ENCODE results near the gene C16orf96.

Gene C16orf96

DNA sequence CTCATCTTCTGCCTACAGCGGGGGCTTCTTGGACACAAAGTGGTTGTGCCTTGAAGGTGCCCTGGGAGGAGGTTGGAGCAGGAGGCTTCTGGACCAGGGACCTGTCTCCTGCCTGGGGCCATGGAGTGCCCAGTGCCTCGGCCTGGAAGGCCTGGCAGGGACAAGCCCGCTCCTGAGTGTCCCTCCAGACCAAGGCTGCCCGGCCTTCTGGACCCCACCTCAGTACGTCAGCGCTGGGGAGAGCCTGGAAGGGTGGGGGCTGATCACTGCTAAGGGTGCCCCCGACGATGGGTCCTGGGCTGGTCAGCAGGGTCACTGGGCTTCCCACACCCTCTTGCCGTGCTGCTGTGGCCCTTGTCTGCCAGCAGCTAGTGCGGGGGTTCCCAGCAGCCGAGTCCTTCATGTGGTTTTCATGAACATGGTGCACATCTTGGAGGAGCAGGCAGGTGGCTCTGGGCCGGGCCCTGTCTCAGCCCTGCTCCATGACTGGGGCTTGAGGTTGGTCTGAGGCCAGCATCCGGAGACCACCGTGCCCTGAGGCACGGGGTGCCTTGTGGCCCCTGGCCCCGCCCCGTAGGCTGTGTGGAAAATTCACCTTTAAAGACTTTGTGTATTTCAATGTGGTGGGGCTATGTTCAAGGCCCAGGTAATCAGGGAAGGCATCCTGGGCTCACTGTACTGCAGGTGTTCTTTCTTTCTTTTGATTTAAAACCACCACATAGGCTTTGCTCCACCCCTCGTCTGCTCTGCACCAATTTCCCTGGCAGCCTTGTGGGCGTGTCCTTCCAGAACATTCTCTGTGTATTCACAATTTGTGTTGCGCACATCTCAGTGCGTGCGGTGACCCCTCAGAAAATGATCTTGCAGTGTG, 90.9 kb downstream of the C16orf96 start:
- no peak for DNase-seq

DNA sequence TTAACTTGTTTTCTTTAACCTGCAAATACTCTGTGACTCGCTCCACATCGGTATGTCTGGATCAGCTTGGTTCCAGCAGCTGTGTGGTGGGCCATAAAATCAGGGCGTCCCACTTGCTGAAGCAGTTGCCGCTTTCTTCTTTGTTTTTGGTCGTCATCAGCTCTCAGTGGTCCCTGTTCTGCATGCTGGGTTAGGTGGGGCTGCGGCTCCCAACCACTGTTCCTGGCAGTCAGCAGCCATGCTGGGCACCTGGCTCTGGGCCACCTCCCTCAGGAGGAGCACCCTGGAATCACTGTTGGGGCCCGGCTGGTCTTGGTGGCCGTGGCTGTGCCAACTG, 91.5 kb downstream of the C16orf96 start:
- no peak for DNase-seq

DNA sequence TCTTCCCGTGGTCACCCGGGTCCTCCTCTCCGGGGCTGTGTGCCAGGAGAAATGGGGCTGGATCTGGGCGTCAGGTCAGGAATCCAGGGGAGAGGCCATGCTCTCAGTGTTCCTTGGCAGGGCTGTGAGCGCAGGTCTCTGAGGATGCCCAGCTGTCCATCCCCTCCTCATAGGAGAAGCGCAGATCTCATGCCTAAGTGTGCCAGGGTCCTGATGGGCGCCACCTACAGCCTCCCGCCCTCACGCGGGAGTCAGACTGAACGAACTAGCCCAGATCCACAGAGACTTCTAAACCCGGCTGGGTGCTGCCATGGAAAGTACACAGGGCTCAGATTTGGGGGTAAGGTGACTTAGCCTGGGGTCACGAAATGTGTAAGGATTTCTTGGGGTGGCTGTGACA, 92.8 kb downstream of the C16orf96 start:
- no peak for DNase-seq

DNA sequence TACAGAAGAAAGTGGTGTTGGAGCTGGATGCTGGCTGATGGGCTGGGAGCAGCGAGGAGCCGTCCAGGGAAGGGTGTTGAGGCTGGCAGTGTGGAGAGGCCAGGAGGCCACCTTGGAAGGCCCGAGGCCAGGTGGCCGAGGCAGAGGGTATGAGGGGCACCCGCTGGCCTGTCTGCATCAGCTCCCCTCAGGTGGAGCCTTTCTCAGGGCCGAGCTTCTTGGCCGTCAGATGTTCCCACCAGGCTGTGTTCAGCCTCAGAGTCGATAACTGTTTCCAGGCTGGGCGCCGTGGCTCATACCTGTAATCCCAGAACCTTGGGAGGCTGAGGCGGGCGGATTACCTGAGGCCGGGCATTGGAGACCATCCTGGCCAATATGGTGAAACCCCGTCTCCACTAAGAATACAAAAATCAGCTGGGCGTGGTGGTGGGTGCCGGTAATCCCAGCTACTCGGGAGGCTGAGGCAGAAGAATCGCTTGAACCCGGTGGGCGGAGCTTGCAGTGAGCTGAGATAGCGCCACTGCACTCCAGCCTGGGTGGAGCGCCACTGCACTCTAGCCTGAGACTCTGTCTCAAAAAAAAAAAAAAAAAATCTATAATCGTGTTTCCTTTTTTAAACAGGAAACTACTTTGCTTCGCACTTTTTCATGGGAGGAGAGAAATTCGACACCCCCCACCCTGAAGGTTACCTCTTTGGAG, 93.8 kb downstream of the C16orf96 start:
- no peak for DNase-seq
